HCT116 (cell line): ENCODE measurements around the gene MCF2L. TPM values are rescaled to one million over a fixed set of nuclear protein-coding genes. Genes with fewer than 3 reads are reported as not detected.

Experiments
- ATAC-seq: fragments of 200-7000 bp; cut with Tn5 transposase; 2 replicates; pipeline ENCODE4 v1.9.1; 2020; ENCODE audit warnings: mild to moderate bottlenecking, moderate library complexity
- BruUV-seq: library from RNA; stranded (reverse); fragments of 400-500 nt; replicated peaks from 2 replicates; lab custom pipeline; 2021; lab: Mats Ljungman, UMichigan
- CTCF ChIA-PET: fragments of 300-600 bp; sonication (Branson Sonifier 250); formaldehyde crosslinking; loops from one replicate; lab custom pipeline; 2021; ENCODE audit warnings: antibody characterized with exemption; lab: Charles Lee
- POLR2A ChIA-PET: fragments of 300-600, 350-600 bp; sonication (Branson Sonifier 250); formaldehyde crosslinking; loops from one replicate; lab custom pipeline; 2021; ENCODE audit warnings: antibody characterized with exemption; lab: Charles Lee
- RAD21 ChIA-PET, 2 experiments: fragments of 300-600 bp; sonication (Branson Sonifier 250); formaldehyde crosslinking; loops; one replicate each; lab custom pipeline; 2023; ENCODE audit warnings: low total read pairs in 2 of 2; ENCODE audit not compliant: uncharacterized antibody in 2 of 2, unreplicated experiment in 2 of 2, low non-redundant PET in 1 of 2; lab: Charles Lee
- DNase-seq: peaks from one replicate; pipeline ENCODE4 v3.0.0-alpha.2; 2010; ENCODE audit warnings: low read depth, low spot score
- H2AFZ ChIP-seq: fragments of 200-600 bp; shearing (Covaris generic), sonication (generic); 2 replicates; pipeline ENCODE4 v1.6.1; 2017; ENCODE audit warnings: low read depth, mixed run types, mixed read lengths, antibody characterized with exemption, low read length; ENCODE audit not compliant: poor library complexity, severe bottlenecking
- H3K27ac ChIP-seq: 2 replicates; pipeline ENCODE4 v1.5.1; 2012; ENCODE audit warnings: low read depth, low read length
- H3K27me3 ChIP-seq: fragments of 200-600 bp; sonication (generic); 2 replicates; pipeline ENCODE4 v1.6.1; 2016; ENCODE audit warnings: mixed run types, low read length, mixed read lengths; ENCODE audit not compliant: insufficient read depth
- H3K36me3 ChIP-seq, 2 experiments: fragments of 200-500 bp in 1 of 2; fragments of 200-600 bp in 1 of 2; sonication (Bioruptor generic) in 1 of 2; sonication (generic) in 1 of 2; 2 replicates each; pipeline versions ENCODE4 v1.5.1 to v1.6.1; 2014 to 2016; ENCODE audit warnings: low read length in 2 of 2, inconsistent platforms in 1 of 2, mixed read lengths in 1 of 2, mixed run types in 1 of 2; ENCODE audit not compliant: insufficient read depth in 2 of 2, control insufficient read depth in 1 of 2
- H3K4me1 ChIP-seq, 2 experiments: fragments of 200-600 bp in 1 of 2; sonication (generic) in 1 of 2; 2 replicates each; pipeline versions ENCODE4 v1.5.1 to v1.6.1; 2012 to 2017; ENCODE audit warnings: low read length in 2 of 2, inconsistent platforms in 1 of 2, mild to moderate bottlenecking in 1 of 2, mixed read lengths in 1 of 2, mixed run types in 1 of 2, moderate library complexity in 1 of 2; ENCODE audit not compliant: insufficient read depth in 2 of 2, control insufficient read depth in 1 of 2
- H3K4me2 ChIP-seq: fragments of 200-600 bp; sonication (generic); 2 replicates; pipeline ENCODE4 v1.6.1; 2017; ENCODE audit warnings: mixed run types, low read length, mixed read lengths
- H3K4me3 ChIP-seq, 2 experiments: fragments of 200-600 bp in 1 of 2; sonication (generic) in 1 of 2; replicated peaks in 1 of 2; 2 replicates each; pipeline ENCODE4 v1.5.1; 2011 to 2016; ENCODE audit warnings: low read length in 2 of 2, control low read depth in 1 of 2, low read depth in 1 of 2, mild to moderate bottlenecking in 1 of 2, mixed read lengths in 1 of 2, mixed run types in 1 of 2
- H3K79me2 ChIP-seq: fragments of 200-600 bp; sonication (generic); 2 replicates; pipeline ENCODE4 v1.6.1; 2017; ENCODE audit warnings: mild to moderate bottlenecking, mixed run types, low read length, moderate library complexity, mixed read lengths; ENCODE audit not compliant: insufficient read depth
- H3K9ac ChIP-seq: fragments of 200-600 bp; sonication (generic); 2 replicates; pipeline ENCODE4 v1.6.1; 2016; ENCODE audit warnings: low read length, mixed read lengths
- H3K9me2 ChIP-seq: fragments of 200-600 bp; sonication (generic), shearing (Covaris generic); 2 replicates; pipeline ENCODE4 v1.6.1; 2017; ENCODE audit warnings: mixed run types, mild to moderate bottlenecking, moderate library complexity; ENCODE audit not compliant: insufficient read depth
- H3K9me3 ChIP-seq, 2 experiments: fragments of 200-500 bp in 1 of 2; fragments of 200-600 bp in 1 of 2; sonication (Bioruptor generic) in 1 of 2; sonication (generic) in 1 of 2; 2 replicates each; pipeline ENCODE4 v1.6.1; 2014 to 2017; ENCODE audit warnings: low read length in 2 of 2, mixed read lengths in 2 of 2, inconsistent platforms in 1 of 2, low read depth in 1 of 2, mild to moderate bottlenecking in 1 of 2, mixed run types in 1 of 2, moderate library complexity in 1 of 2; ENCODE audit not compliant: control insufficient read depth in 1 of 2, insufficient read depth in 1 of 2
- H4K20me1 ChIP-seq: fragments of 200-600 bp; sonication (generic), shearing (Covaris generic); 2 replicates; pipeline ENCODE4 v1.6.1; 2017; ENCODE audit warnings: mixed run types, mild to moderate bottlenecking, moderate library complexity; ENCODE audit not compliant: insufficient read depth
- ATF3 ChIP-seq: IDR thresholded peaks from 2 replicates; pipeline ENCODE4 v1.6.1; 2012
- CBX3 ChIP-seq: IDR thresholded peaks from 2 replicates; pipeline ENCODE4 v1.6.1; 2012; ENCODE audit warnings: low read depth
- JUND ChIP-seq: IDR thresholded peaks from 2 replicates; pipeline ENCODE4 v1.6.1; 2012
- RAD21 ChIP-seq: IDR thresholded peaks from 2 replicates; pipeline ENCODE4 v1.6.1; 2012; ENCODE audit warnings: low read depth, mild to moderate bottlenecking
- SIN3A ChIP-seq: IDR thresholded peaks from 2 replicates; pipeline ENCODE4 v1.6.1; 2012; ENCODE audit warnings: low read depth
- TCF7L2 ChIP-seq: IDR thresholded peaks from 2 replicates; pipeline ENCODE4 v1.7.0; 2011; ENCODE audit warnings: borderline replicate concordance, inconsistent platforms; ENCODE audit not compliant: insufficient read depth, insufficient read length; ENCODE audit errors: extremely low read depth
- YY1 ChIP-seq: IDR thresholded peaks from 2 replicates; pipeline ENCODE4 v1.6.1; 2011; ENCODE audit warnings: low read length, low read depth, moderate library complexity, mild to moderate bottlenecking; ENCODE audit not compliant: insufficient replicate concordance; ENCODE audit errors: extremely low read depth
- ZBTB33 ChIP-seq: IDR thresholded peaks from 2 replicates; pipeline ENCODE4 v1.6.1; 2011; ENCODE audit warnings: mild to moderate bottlenecking, low read length, moderate library complexity; ENCODE audit not compliant: insufficient replicate concordance; ENCODE audit errors: extremely low read depth
- ZFX ChIP-seq: fragments of 450-650 bp; IDR thresholded peaks from 2 replicates; pipeline ENCODE4 v1.6.1; 2017
- intact Hi-C: fragments of 100-400 bp; cut with micrococcal nuclease; formaldehyde crosslinking; loops from 2 replicates; pipeline ENCODE4 v1.10.0; 2022
- total RNA-seq: library from RNA; stranded (reverse); gene quantifications from one replicate; pipeline ENCODE4 v1.2.1, GENCODE V29; 2021; ENCODE audit not compliant: unreplicated experiment

The MCF2L gene
- total RNA-seq, 1 experiment from 2014 or later, result 19.3 TPM

- TF ChIP-seq SIN3A (no peak), RAD21 (no peak), YY1 (no peak), JUND (no peak), TCF7L2 (no peak), CBX3 (no peak), ZFX (no peak), ATF3 (no peak)
These were observed 7.3 kb upstream of the MCF2L start (continued) for GRCh38 chr13:112961457-112962369.

GRCh38 chr13:112962396-112962795 lies 6.6 kb upstream of the MCF2L start:
- CTCF ChIA-PET, result no interaction called here
- Histone ChIP-seq H3K9me2 (no peaks in the 10 kb centered on the region), H3K27ac (no peak overlapping the region), H3K27me3 (no peaks in the 10 kb centered on the region), H3K79me2 (no peaks in the 10 kb centered on the region), H3K4me2 (no peak overlapping the region), H3K36me3 (no peaks in the 10 kb centered on the region), H3K4me3 (no peak overlapping the region), H4K20me1 (no peaks in the 10 kb centered on the region), H3K4me1 (peaks cover 0 to 6% of the 10 kb centered on the region in 2 experiments; a peak in 1 of 4 replicates), H3K9me3 (no peaks in the 10 kb centered on the region), H2AFZ (no peak overlapping the region), H3K9ac (no peak overlapping the region)
- RAD21 ChIA-PET, result no interaction called here
- POLR2A ChIA-PET, result no interaction called here
- intact Hi-C loops, result no loop called here
- DNase-seq (no peak), ATAC-seq (no peak)
- no TSS peak for BruUV-seq
- TF ChIP-seq ZBTB33 (no peak), SIN3A (no peak)
